Endometrial microvascular endothelial cells (primary cell): ENCODE data around the gene GLCE. TPM values are rescaled to one million over a fixed set of nuclear protein-coding genes. Genes with fewer than 3 reads are reported as not detected.

Experiments
- in situ Hi-C: cut with HindIII; loops from 2 replicates; pipeline ENCODE4 v1.10.0; 2017; ENCODE audit warnings: low sequenced_read_pairs, low pct_unique_long_range_greater_than_20kb; ENCODE audit errors: inconsistent ontology term
- total RNA-seq: library from RNA; depleted of rRNA; stranded (reverse); fragments of >200 nt; gene quantifications from one replicate; pipeline ENCODE4 v1.2.3, GENCODE V29; 2015; ENCODE audit errors: inconsistent ontology term

Gene GLCE
- 103 TPM for total RNA-seq

DNA sequence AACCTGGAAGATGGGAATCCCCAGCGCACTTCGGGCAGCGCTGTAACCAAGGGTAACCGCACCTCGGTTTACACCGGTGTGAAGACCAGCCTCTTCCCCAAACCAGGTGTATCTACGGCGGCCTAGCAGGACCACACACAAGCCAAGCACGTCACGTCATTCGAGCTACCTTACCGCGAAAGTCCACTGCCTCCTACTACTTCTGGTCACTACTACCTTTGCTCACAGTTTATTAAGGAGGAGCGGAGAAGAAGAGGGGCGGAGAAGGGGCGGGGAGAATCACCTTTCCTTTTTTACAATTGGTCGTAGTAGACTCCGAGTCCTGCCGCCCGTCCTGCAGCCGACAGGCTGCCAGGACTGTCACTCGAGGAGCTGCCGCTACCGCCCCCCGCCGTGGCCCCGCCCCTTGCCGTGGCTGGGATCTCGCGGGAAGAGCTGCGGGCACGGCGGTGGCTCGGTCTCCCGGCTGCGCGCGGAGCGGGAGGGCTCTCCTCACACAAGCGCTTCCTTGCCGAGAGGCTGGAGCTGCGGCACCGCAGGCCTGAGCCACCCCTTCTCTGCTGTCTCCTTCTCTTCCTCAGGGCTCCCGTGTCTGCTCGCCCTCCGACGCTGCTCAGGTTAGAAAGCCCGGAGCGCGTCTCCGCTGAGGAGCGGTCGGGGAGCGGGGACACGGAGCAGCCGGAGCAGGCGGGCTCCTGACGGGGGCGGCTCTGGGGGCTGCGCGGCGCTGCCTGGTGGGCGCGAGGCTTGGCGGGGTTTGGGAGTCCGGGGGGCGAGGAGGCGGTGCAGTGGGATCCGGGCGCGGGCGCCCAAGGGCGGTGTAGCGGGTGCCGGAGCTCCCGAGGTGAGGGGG lies at the start of gene GLCE:
Gene GLCE, plus strand, starts transcription at position 495 of the 853 bp plus-strand sequence. CDS start 95,172 bp downstream, outside the sequence.
- in situ Hi-C loops = no loop called here

DNA sequence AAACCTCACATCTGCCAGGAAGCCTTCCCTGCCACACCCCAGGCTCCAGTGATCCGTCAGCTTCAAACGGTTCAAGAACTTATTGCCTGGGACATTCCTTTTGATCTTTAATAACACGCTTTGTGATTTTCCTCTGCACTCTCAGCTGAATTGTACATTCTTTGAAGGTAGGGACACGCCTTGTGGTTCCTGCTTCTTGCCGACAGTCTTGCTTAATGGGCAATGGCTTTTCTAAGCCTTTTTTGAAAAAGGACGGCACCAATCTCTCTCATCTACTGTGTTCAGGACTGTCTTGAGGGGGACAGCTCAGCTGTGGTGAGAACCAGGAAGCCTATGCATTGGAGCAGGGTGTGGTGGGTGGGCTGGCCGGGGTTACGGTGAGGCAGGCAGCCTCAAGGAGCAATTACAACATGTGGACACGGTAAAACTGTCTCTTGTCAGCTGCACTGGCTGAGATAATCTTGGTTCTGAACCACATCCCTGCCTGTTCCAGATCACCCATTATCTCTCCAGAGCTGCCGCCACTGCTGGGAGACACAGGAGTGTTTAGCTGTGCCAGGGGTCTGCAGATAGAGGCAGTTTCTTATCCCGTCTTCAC lies 46.0 kb upstream of the GLCE start:
- in situ Hi-C loops = no loop called here

DNA sequence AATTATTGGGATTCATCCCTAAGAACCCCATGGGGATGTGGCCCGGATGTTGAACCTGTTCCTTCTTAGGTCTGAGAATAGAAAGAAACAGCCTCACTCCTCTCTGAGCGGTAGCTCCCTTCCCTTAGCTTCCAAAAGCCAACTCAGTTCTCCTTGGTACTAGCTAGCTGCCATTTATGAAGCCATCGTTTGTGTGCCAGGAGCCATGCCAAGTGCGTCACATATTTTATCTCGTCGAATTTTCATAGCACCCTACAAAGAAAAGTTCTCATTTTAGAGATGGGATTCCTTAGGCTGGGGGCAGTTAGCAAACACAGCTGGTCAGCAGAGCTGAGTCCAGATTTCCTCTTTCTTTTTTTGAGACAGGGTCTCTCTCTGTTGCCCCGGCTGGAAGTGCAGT lies 45.4 kb upstream of the GLCE start:
- in situ Hi-C loops = no loop called here

DNA sequence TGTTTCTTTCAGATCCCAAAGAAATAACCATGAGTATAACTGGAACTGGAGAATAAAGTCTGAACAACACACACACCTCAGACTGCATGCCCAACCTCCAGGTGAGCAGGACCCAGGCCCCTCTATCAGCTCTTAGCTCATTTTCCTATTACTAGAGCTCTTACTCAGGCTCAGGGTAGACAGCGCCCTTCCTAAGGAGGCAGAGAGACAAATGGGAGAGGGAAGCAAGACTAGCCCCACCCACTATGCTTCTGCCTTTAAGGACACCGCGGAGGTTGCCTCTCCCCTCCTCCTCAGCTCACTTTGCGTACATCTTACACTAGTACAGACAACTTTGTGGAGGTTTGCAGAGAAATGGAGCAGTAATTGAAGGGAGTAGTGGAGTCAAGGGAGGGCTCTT lies 44.0 kb upstream of the GLCE start:
- in situ Hi-C loops = no loop called here

DNA sequence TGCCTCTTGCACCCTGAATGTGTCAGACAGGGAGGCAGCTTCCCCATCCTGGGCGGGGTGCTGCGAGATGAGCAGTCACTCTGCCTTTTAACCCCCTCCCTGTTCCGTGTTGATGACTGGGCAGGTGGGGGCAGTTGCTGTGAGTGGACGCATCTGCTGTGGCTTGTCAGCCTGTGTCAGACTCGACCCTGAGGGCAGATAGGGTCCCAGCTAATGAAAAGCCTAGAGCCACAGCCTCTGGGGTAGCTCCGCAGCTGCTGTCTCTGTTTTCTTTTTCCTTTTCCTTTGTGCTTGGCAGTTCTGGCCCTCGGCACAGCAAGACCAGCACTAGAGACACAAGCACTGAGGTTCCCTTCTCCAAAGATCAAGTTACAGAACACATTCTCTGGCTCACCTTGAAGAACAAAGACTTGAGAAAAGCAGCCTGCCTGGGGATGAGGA lies 43.0 kb upstream of the GLCE start:
- in situ Hi-C loops = no loop called here

DNA sequence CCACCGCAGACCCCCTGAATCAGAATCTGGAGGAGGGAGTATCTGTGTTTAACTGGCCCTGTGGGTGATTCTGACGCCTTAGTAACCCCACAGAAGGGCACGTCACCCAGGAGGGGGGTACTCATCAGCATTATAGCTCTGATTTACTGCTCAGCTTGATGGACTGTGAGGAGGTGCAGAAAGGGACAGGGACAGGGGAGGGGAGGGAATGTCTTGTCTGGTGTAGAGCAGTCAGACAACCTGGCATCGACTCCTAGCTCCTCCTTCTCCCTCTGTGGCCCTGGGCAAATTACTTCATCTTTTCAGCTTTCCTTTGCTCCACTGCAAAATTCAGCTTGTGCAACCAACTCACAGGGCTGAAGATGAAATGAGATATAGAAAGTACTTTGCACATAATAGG lies 42.3 kb upstream of the GLCE start:
- in situ Hi-C loops = no loop called here

DNA sequence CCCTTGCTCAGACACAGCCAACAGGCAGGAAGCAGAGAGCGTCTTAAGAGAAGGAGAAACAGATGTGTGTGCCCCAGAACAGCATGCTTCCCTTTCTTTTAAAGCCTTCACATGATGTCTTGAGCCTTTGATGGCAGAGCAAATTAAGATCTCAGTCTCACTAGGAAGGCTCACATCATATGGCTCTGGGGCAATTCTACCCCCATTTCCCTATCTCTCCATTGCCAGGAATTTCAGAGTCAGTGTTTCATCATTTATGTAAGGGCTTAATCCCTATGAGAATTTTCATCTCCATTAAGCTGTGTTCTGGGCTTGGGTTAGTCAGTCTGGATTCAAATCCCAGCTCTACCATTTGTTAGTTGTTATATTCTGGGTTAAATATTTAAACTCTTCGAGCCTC lies 41.4 kb upstream of the GLCE start:
- in situ Hi-C loops = no loop called here

DNA sequence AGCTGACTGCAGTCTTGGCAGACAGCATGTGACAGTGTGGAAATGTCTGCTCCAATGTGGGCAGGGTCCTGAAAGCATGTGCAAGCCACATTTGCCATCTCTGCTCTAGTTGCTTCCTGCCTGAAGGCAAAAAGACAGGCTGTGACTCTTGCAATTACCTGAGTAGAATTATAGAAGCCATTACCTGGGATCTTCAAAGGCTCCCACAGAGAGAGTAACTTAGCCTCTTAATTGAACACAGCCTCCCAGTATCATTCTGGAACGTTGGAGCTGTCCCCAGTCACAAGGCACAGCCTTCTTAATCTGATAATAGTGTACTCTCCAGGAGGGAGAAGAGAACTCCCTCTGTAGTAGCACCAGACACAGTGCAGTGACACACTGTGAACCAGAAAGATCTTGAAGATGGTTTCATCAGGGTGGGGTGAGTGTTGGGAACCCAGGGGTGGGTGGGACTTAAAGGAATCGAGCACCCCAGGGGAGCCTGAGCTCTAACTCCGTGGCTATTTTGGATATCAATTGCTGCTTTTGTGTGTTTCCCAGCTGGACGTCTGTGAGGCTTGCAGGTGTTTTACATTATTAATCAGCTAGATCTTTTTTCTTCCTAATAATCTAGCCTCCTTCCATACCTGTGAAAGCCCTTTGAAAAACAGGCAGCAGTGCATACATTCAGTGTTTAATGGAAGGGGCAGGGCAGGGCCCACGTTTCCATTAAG lies 40.6 kb upstream of the GLCE start:
- in situ Hi-C loops = no loop called here

DNA sequence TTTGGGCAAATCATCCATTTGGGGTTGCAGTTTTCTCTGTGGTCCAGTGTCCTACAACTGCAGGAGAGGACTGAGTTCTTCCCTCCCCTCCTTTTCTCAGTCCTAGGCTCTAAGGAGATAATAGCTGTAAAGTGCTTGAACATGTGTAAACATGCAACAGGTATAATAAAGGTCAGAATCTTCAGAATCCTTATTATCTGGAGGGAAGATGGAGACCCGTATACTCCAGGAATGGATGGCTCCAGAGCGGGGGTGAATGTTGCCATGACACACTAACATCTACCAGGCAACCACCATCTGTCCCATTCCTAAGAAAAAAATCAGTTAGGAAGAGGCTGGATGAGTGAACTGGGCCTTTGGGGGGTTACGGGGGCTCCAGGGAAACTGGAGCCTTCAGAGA lies 39.7 kb upstream of the GLCE start:
- in situ Hi-C loops = no loop called here

DNA sequence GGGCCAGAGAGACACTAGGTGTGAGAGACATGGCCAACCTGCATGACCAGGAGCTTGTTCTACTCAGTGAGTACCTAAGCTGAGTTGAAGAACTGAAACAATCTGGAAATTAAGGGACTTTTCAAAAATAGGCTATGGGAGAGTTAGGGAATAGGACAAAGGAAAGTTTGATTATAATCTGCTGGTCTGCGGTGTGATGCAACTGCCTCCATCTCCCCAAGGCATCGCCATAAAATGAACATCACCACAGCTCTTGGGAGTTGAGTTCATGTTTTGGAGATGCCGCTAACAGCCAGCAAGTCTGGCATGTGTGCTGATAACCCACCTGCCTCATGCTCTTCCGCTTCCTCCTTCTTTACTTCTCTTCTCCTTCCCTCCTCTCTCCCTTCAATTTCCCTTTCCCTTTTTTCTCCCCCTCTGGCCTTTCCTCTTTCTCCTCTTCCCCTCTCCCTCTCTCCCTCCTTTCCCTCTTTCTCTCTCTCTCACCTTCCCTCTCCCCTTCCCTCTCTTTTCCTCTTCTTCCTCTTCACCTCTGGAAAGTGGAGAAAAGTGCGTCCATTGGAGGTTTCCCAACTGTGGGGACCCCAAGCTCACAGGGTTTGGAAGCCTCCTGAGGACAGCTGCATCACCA lies 39.1 kb upstream of the GLCE start:
- in situ Hi-C loops = no loop called here

DNA sequence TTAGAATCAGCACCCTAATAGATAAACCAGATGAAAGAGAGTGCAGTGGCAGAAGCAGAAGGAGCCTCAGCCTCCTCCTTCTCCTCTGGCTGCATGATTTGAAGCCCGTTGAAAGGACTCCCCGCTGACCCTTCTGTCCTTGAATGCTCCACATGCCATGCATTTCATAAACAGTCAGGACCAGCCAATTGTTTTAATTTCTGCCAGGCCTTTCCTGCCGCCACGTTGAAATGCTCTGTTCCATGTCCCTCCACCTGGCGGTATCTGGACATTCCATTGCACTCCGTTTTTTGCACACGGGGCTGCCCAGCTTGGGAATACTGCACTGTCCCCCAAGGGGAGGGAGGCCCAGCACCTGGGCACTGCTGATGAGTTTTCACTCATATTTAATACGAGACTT lies 35.2 kb upstream of the GLCE start:
- in situ Hi-C loops = no loop called here

DNA sequence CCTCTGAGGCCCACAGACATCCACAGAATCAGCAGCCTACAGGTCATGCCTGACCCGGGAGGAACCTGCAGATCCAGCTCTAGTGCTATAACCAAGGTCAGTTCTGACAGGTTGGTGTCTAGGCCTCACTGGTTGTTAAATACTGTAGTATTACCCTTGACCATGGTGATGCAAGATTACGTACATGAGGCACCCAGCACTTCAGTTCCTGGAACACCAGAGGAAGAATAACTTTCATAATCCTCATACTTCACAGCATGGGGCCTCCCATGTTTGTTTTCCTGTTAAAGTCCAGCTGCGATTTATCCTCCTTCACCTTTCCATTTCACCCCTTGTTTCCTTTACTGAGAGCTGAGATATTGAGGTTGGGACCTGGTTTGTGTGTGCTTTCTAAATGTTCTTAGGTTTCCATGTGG lies 34.4 kb upstream of the GLCE start:
- in situ Hi-C loops = no loop called here

DNA sequence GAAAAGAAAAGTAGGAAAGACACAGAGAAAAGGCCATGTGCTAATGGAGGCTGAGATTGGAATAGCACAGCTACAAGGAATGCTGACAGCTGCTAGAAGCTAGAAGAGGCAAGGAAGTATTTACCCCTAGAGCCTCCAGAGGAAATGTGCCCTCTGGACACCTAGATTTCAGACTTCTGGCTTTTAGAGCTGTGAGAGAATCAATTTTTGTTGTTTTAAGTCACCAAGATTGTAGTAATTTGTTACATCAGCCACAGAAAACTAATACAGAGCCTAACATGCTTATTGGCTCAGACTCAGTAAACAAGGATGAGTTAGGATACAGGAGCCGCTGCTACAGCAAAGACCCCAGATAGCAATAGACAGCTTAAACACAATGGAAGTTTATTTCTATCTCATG lies 33.1 kb upstream of the GLCE start:
- in situ Hi-C loops = no loop called here

DNA sequence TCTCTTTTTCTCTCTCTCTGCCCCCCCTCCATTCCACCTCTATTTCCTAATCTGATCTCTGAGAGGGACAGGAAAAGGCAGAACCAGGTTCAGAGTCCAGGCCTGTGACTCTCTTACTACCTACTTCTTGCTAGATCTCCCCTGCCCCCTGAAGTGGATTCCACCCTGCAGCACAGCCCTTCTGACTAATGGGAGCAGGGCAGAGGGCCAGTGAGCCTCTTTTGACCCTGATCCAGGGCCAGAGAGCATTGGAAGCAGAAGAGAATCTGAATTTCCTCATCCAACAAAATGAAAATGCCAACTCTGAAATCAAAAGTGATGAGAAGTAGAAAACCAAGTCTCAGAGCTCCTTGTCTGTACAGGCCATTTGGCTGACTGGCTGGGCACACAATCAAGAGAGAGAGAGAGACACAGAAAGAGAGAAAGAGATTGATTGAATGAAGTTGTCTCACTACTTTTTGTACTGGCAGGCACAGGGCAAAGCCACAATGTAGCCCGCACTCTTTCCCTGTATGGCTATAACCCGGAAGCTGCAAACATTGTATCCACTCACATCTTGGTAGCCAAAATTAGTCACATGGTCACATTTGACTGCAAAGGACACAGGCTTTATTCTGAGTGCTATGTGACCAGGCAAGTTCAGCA lies 31.6 kb upstream of the GLCE start:
- in situ Hi-C loops = no loop called here

DNA sequence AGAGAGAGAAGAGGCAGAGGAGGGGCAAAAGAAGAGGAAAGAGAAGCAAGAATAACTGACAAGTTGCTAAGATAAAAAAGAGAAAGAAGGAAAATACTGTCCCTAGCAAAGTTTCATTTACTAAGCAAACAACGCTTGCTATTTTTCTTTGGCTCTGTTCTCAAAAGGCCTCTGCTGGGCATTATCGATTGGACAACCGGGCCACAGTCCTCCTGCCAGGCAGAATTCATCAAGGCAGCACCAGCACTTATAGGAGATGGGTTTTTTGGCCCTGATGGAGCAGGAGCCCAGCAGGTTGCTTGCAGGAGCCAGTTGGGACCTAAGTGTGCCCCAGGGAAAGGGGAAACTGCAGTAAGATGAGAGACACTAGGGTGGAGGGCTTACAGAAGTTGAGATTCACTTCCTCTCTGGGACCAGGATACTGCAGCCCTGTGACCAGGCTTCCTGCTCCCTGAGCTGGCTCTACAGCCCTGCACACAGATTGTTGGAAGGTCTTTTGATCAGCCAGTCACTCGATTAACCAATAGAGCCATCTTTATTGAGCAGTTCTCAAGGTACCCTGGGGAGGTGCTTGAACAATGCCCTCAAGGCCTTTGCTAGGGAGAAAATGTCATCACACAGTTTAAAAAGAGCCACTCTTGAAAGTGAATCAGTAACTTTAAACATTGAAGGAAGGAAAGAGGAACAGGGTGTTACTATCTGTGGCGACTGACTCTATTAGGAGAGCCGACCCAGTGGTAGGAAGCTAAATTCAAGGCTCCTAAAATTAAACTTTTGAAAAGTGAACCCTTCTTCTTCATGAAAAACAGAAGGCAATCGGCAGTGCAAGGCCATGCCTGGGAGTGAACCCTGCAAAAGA lies 28.8 kb upstream of the GLCE start:
- in situ Hi-C loops = no loop called here

DNA sequence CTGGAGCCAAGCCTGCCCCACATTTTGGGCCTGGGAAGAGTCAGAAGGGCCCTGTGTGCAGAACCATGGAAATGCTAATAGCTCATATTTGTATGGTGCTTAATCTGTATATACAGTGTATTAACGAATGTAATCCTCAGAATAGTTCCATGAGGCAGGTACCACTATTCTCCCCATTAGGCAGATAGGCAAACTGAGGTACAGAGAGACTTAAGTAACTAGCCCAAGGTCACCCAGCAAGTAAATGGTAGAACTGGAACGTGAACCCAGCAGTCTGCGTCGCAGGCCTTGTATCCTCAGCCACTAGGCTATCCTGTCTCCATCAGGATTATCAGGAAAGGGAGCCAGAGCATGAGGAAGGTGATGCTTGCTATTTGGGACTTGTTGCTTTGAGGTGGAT lies 28.0 kb upstream of the GLCE start:
- in situ Hi-C loops = no loop called here

DNA sequence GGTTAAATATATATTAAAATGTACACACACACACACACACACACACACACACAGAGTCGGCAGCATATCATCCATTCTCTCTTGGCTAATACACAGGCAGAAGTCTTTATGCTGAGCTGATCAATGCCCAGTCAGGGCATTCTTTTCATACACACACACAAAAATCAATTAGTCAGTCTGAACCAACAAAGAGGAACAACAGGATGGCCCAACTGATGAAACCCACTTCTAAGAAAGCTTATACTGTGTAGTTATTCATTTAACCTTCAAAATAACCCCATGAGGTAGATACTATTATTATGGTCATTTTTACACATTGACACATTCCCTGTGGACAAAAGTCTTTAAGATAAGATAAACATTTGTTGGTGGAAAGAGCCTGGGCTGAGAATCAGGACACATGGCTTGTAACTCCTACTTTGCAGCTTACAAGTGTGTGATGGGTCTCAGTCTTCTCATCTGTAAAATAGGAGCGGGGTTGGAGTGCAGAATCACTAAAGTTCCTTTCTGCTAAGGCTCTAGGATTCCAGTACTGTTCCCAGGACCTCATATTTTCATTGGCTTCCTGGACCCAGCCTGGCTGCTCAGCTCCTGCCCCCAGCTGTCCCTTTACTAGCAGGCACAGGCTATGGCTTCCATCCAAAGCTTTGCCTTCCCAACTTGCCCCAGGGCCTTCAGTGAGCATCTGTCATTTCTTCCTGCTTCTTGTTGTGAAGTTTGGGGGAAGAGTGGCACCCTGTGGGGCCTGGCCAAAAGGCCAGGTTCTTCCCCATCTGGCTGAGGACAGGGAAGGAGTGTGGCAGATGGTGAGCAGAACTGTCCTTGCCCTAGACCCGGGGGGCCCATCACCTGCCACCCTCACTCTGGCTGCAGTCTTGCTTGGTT lies 27.2 kb upstream of the GLCE start:
- in situ Hi-C loops = no loop called here
